HG02970 (cell line): ENCODE results near the gene GRIK2.
"Not testable (repeated sequence)": the region's sequence is repeated elsewhere in the genome, so short reads cannot be mapped to it uniquely, and the experiment has no call there.

Source experiments
- ATAC-seq: cut with Tn5 transposase; IDR thresholded peaks from one replicate; pipeline ENCODE4 v1.9.1; 2021; ENCODE audit warnings: mild to moderate bottlenecking, moderate library complexity, moderate number of reproducible peaks; ENCODE audit not compliant: unreplicated experiment, low FRiP score

GRIK2 gene

GRCh38 chr6:102085257-102085656 lies 691.7 kb downstream of the GRIK2 start:
- no peak for ATAC-seq

GRCh38 chr6:102088160-102088559 lies 694.7 kb downstream of the GRIK2 start:
- not testable (repeated sequence) for ATAC-seq

- no peak for ATAC-seq
These were observed 720.9 kb downstream of the GRIK2 start for GRCh38 chr6:102114402-102114801.

- ATAC-seq: no peak
These were observed 722.4 kb downstream of the GRIK2 start for GRCh38 chr6:102115911-102116310.

GRCh38 chr6:102118034-102118433 lies 724.5 kb downstream of the GRIK2 start:
- no peak for ATAC-seq
